Upper lobe of left lung (tissue), 6 donors: ENCODE data around the gene ADAMTSL3. TPM values are rescaled to one million over a fixed set of nuclear protein-coding genes. Genes with fewer than 3 reads are reported as not detected.

Source experiments
- ATAC-seq, 2 donors: fragments of 200-7000 bp; cut with Tn5 transposase; one replicate each; pipeline ENCODE4 v1.9.1; 2022; ENCODE audit warnings: mild to moderate bottlenecking in 2 of 2, moderate library complexity in 2 of 2; ENCODE audit not compliant: low FRiP score in 2 of 2
- DNase-seq, 2 donors: peaks; one replicate each; pipeline ENCODE4 v3.0.0-alpha.2; 2019 to 2020
- H3K27ac ChIP-seq, 4 donors: fragments of 200-600 bp; sonication (generic); one replicate each; pipeline ENCODE4 v1.5.1; 2016 to 2019
- H3K27me3 ChIP-seq, 4 donors: fragments of 200-600 bp; sonication (generic); one replicate each; pipeline ENCODE4 v1.5.1; 2017 to 2019
- H3K36me3 ChIP-seq, 4 donors: fragments of 200-600 bp; sonication (generic); one replicate each; pipeline ENCODE4 v1.5.1; 2016 to 2019
- H3K4me1 ChIP-seq, 4 donors: fragments of 200-600 bp; sonication (generic); one replicate each; pipeline ENCODE4 v1.5.1; 2018 to 2019
- H3K4me3 ChIP-seq, 4 donors: fragments of 200-600 bp; sonication (generic); one replicate each; pipeline ENCODE4 v1.5.1; 2017 to 2019; ENCODE audit warnings: mild to moderate bottlenecking in 2 of 4, moderate library complexity in 1 of 4
- H3K9me3 ChIP-seq, 4 donors: fragments of 200-600 bp; sonication (generic); one replicate each; pipeline ENCODE4 v1.5.1; 2018 to 2019
- EP300 ChIP-seq, 4 donors: sonication (generic); formaldehyde crosslinking; IDR thresholded peaks; one replicate each; pipeline ENCODE4 v1.5.1; 2017; ENCODE audit warnings: antibody characterized with exemption in 4 of 4, control low read depth in 2 of 4
- POLR2A ChIP-seq, 4 donors: fragments of 450-650 bp; IDR thresholded peaks; one replicate each; pipeline ENCODE4 v1.5.1; 2016 to 2017; ENCODE audit warnings: antibody characterized with exemption in 4 of 4, mild to moderate bottlenecking in 2 of 4
- POLR2AphosphoS5 ChIP-seq, 2 donors: sonication (generic); formaldehyde crosslinking; IDR thresholded peaks; one replicate each; pipeline ENCODE4 v1.5.1; 2017; ENCODE audit warnings: antibody characterized with exemption in 2 of 2
- WGBS, 2 donors: methylation state at CpG; one replicate each; pipeline ENCODE4 v1.1.5; 2017 to 2018; 5-methylcytosine and 5-hydroxymethylcytosine counted together
- total RNA-seq, 6 donors: library from RNA; depleted of rRNA in 4 of 6; stranded (reverse); fragments of >200 nt in 4 of 6; gene quantifications; one replicate each; pipeline versions ENCODE4 v1.1.0 to v1.2.1, GENCODE V29; 2016 to 2021
- TF ChIP-seq, protein P1 (sequence below), 6 experiments: fragments of 450-650 bp in 4 of 6; fragments of 200-600 bp in 2 of 6; sonication (generic) in 2 of 6; IDR thresholded peaks; one replicate each; pipeline ENCODE4 v1.5.1; 2016 to 2019; ENCODE audit warnings: antibody characterized with exemption in 6 of 6
- donor health status: DM: no; HTN: no; CAD: no; lungs with moderate emphysema.
- donor health status: DM: no; HTN: yes; CAD: no; lungs with severe emphysema.

ADAMTSL3 gene
- total RNA-seq, 6 donors from 2014 or later = 8.8 to 22.2 (median 11.7) TPM

DNA sequence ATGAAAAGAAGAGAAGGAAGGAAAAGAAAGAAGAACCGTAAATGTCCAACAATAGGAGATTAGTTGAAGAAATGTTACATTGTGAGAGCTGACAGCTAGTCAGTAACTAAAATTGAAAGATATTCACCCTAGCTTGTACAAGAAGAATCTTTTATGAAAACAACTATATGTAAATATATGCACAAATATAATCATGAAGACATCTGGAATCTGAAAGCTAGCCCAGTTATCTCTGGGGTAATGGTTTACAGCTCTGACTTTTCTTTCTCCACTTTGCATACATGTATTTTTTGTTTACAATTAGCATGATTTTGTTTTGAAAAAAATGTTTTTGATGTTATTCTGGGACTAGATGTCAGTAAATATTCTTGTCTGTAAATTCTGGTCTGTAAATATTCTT is 37.1 kb upstream of the ADAMTSL3 start:
- Histone ChIP-seq H3K36me3 (no peaks in the 10 kb centered on the region), H3K27ac (no peak overlapping the region), H3K4me1 (no peaks in the 10 kb centered on the region), H3K9me3 (no peaks in the 10 kb centered on the region), H3K27me3 (no peaks in the 10 kb centered on the region), H3K4me3 (no peak overlapping the region)
- WGBS, 2 donors = 58 to 61% methylated on average over 1 of the region's 1 CpG
- TF ChIP-seq EP300 (IDR thresholded peaks at IDR 0.05) (no peak), POLR2AphosphoS5 (IDR thresholded peaks at IDR 0.05) (no peak), POLR2A (IDR thresholded peaks at IDR 0.05) (no peak)
- TF ChIP-seq, protein P1, sequence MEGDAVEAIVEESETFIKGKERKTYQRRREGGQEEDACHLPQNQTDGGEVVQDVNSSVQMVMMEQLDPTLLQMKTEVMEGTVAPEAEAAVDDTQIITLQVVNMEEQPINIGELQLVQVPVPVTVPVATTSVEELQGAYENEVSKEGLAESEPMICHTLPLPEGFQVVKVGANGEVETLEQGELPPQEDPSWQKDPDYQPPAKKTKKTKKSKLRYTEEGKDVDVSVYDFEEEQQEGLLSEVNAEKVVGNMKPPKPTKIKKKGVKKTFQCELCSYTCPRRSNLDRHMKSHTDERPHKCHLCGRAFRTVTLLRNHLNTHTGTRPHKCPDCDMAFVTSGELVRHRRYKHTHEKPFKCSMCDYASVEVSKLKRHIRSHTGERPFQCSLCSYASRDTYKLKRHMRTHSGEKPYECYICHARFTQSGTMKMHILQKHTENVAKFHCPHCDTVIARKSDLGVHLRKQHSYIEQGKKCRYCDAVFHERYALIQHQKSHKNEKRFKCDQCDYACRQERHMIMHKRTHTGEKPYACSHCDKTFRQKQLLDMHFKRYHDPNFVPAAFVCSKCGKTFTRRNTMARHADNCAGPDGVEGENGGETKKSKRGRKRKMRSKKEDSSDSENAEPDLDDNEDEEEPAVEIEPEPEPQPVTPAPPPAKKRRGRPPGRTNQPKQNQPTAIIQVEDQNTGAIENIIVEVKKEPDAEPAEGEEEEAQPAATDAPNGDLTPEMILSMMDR (IDR thresholded peaks at IDR 0.05) = no peak
- ATAC-seq (no peak), DNase-seq (no peak)

DNA sequence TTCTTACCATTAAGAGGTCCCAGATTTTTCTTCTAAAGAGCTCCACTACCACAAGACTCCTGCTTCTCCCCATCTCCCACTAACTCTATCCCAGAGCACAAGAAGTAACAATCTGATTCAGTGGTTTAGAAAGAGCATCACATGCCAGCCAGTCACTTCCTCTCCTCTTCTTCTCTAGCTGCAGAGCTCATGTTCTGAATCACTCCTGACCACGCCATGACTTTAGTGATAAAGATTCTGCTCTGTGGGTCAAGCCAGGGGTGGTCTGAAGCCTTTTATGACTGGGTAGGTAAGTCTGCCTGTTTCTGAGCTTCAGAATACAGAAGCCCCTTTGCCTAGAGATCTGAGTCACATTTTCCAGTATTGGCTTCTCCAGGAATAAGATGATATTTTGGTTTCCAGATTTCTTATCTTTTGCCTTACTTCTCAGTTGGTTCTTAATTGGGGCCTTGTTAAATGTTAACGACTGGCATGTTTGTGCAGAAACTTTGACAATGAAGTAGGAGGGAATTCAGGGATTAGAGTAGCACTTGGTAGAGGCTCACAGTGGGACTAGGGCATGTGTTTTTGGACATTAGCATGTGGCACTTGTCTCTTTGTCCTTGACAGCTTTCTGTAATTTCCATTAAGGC is 27.6 kb upstream of the ADAMTSL3 start:
- H3K4me1 ChIP-seq = no peaks in the 10 kb centered on the region
- no peak overlapping the region for H3K27ac ChIP-seq
- DNase-seq (no peak), ATAC-seq (peak in 1 of 2 donors; percentile 12)
- TF ChIP-seq POLR2A (IDR thresholded peaks at IDR 0.05) (no peak), EP300 (IDR thresholded peaks at IDR 0.05) (no peak)
- 65 to 67% methylated on average over 2 of the region's 2 CpGs for WGBS, 2 donors
- no peaks in the 10 kb centered on the region for H3K9me3 ChIP-seq
- no peaks in the 10 kb centered on the region for H3K27me3 ChIP-seq
- H3K4me3 ChIP-seq = no peak overlapping the region
- no peaks in the 10 kb centered on the region for H3K36me3 ChIP-seq

DNA sequence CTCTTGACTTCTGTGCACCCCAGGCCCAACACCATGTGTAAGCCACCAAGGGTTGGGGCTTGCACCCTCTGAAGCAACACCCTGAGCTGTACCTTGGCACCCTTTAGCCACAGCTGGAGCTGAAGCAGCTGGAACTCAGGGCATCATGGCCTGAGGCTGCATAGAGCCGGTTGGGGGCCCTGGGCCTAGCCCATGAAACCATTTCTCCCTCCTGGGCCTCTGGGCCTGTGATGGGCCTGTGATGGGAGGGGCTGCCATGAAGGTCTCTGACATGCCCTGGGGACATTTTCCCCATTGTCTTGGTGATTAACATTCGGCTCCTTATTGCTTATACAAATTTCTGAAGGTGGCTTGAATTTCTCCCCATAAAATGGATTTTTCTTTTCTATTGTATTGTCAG is 22.4 kb upstream of the ADAMTSL3 start:
- WGBS, 2 donors = 72 to 73% methylated on average over 2 of the region's 2 CpGs
- no peaks in the 10 kb centered on the region for H3K27me3 ChIP-seq

DNA sequence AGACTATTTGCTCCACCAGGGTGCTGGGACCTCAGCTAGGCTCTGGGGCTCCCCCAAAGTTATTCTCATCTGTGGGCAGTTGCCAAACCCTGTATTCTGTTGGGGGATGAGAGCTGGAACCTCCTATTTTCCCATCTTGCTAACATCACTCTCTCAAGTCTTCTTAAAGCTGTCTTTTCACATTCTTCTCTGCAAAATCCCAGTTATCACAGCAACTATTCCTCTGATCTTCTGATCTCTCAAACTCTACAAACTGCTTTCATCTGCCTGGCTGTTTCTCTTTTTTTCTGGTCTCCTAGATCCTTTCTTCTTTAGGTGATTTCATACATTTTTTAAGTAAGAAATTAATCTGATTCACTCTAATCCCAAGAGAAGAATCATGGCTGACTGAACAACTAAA is 10.7 kb upstream of the ADAMTSL3 start:
- H3K27ac ChIP-seq = no peak overlapping the region
- peaks cover 0 to 7% (median 0%) of the 10 kb centered on the region in 4 donors for H3K9me3 ChIP-seq
- H3K27me3 ChIP-seq = no peaks in the 10 kb centered on the region
- H3K4me1 ChIP-seq = no peaks in the 10 kb centered on the region
- no peaks in the 10 kb centered on the region for H3K36me3 ChIP-seq
- H3K4me3 ChIP-seq = no peak overlapping the region
- no peak for ATAC-seq
- TF ChIP-seq EP300 (IDR thresholded peaks at IDR 0.05) = no peak
- no peak for TF ChIP-seq POLR2AphosphoS5 (IDR thresholded peaks at IDR 0.05)
- no peak for TF ChIP-seq POLR2A (IDR thresholded peaks at IDR 0.05)
- TF ChIP-seq, protein P1 (IDR thresholded peaks at IDR 0.05) = no peak
- DNase-seq = no peak

More for the DNA sequence above, 22.4 kb upstream of the ADAMTSL3 start:
- Histone ChIP-seq H3K36me3 (no peaks in the 10 kb centered on the region), H3K4me1 (no peaks in the 10 kb centered on the region), H3K27ac (no peak overlapping the region), H3K9me3 (no peaks in the 10 kb centered on the region), H3K4me3 (no peak overlapping the region)
- ATAC-seq = no peak
- DNase-seq = no peak
- TF ChIP-seq POLR2A (IDR thresholded peaks at IDR 0.05) (no peak), EP300 (IDR thresholded peaks at IDR 0.05) (no peak), POLR2AphosphoS5 (IDR thresholded peaks at IDR 0.05) (no peak)
- TF ChIP-seq, protein P1 (IDR thresholded peaks at IDR 0.05) = no peak

DNA sequence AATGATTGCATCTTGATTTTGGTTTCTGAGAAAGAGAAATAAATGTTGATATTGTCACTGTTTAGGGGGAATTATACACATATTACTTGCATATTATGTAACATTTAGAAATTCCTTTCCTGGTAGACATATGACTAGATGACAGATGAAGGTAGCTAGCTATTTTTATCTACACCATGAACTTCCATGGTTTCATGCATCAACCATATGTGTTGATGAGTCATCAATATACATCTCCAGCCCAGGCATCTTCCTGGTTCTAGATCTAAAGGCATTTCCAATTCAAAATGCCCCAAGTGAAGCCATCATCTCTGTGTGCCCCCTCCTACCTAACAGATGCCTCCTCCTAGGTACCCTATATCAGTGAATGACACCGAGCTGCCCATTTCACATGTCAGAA is 9.5 kb upstream of the ADAMTSL3 start:
- TF ChIP-seq POLR2A (IDR thresholded peaks at IDR 0.05) (no peak), POLR2AphosphoS5 (IDR thresholded peaks at IDR 0.05) (no peak), EP300 (IDR thresholded peaks at IDR 0.05) (no peak)
- TF ChIP-seq, protein P1 (IDR thresholded peaks at IDR 0.05) = no peak
- DNase-seq = no peak
- WGBS, 2 donors = 90 to 92% methylated on average over 1 of the region's 1 CpG
- no peak overlapping the region for H3K4me3 ChIP-seq
- H3K27ac ChIP-seq = no peak overlapping the region
- no peaks in the 10 kb centered on the region for H3K36me3 ChIP-seq
- H3K9me3 ChIP-seq = peaks cover 0 to 7% (median 0%) of the 10 kb centered on the region in 4 donors
- no peak for ATAC-seq
- no peaks in the 10 kb centered on the region for H3K4me1 ChIP-seq
- no peaks in the 10 kb centered on the region for H3K27me3 ChIP-seq
